H9 (cell line): ENCODE results near the gene CACNA1D. TPM values are rescaled to one million over a fixed set of nuclear protein-coding genes. Genes with fewer than 3 reads are reported as not detected.

Source experiments
- DNase-seq: peaks from one replicate; pipeline ENCODE4 v3.0.0-alpha.2; 2017
- H2AFZ ChIP-seq: one replicate; pipeline ENCODE4 v1.6.1; 2013; ENCODE audit warnings: mild to moderate bottlenecking, low read length, control low read depth, moderate library complexity
- H2AK5ac ChIP-seq: 2 replicates; pipeline ENCODE4 v1.6.1; 2013; ENCODE audit warnings: low read length, control low read depth, mixed read lengths; ENCODE audit not compliant: insufficient read length
- H2BK120ac ChIP-seq: one replicate; pipeline ENCODE4 v1.6.1; 2013; ENCODE audit warnings: low read depth, mild to moderate bottlenecking, low read length, control low read depth, inconsistent platforms; ENCODE audit not compliant: poor library complexity, severe bottlenecking
- H2BK12ac ChIP-seq: 2 replicates; pipeline ENCODE4 v1.6.1; 2013; ENCODE audit warnings: low read length, control low read depth, mixed read lengths, low read depth; ENCODE audit not compliant: insufficient read length
- H2BK15ac ChIP-seq: 2 replicates; pipeline ENCODE4 v1.6.1; 2013; ENCODE audit warnings: low read depth, low read length, control low read depth
- H2BK20ac ChIP-seq: one replicate; pipeline ENCODE4 v1.6.1; 2013; ENCODE audit warnings: low read depth, mild to moderate bottlenecking, low read length, control low read depth, inconsistent platforms; ENCODE audit not compliant: poor library complexity, severe bottlenecking
- H2BK5ac ChIP-seq: 2 replicates; pipeline ENCODE4 v1.6.1; 2013; ENCODE audit warnings: low read length, control low read depth, mixed read lengths; ENCODE audit not compliant: insufficient read length
- H3K14ac ChIP-seq: 2 replicates; pipeline ENCODE4 v1.6.1; 2013; ENCODE audit warnings: low read length, control low read depth; ENCODE audit not compliant: insufficient read depth
- H3K18ac ChIP-seq: 2 replicates; pipeline ENCODE4 v1.6.1; 2013; ENCODE audit warnings: low read depth, mild to moderate bottlenecking, mixed read lengths, low read length, control low read depth; ENCODE audit not compliant: insufficient read length
- H3K23ac ChIP-seq: 2 replicates; pipeline ENCODE4 v1.6.1; 2013; ENCODE audit warnings: low read length, control low read depth, mixed read lengths, low read depth; ENCODE audit not compliant: insufficient read length
- H3K23me2 ChIP-seq: 2 replicates; pipeline ENCODE4 v1.6.1; 2013; ENCODE audit warnings: low read depth, mild to moderate bottlenecking, mixed read lengths, low read length, control low read depth; ENCODE audit not compliant: insufficient read length, poor library complexity, severe bottlenecking
- H3K27ac ChIP-seq: 2 replicates; pipeline ENCODE4 v1.5.1; 2013; ENCODE audit warnings: low read length, control low read depth, mixed read lengths, low read depth; ENCODE audit not compliant: insufficient read length
- H3K27me3 ChIP-seq: 2 replicates; pipeline ENCODE4 v1.6.1; 2013; ENCODE audit warnings: low read length, control low read depth, inconsistent platforms; ENCODE audit not compliant: insufficient read depth
- H3K4ac ChIP-seq: 2 replicates; pipeline ENCODE4 v1.6.1; 2013; ENCODE audit warnings: low read depth, mild to moderate bottlenecking, control low read depth, inconsistent platforms, low read length, moderate library complexity
- H3K4me1 ChIP-seq: 2 replicates; pipeline ENCODE4 v1.6.1; 2013; ENCODE audit warnings: low read length, control low read depth, inconsistent platforms; ENCODE audit not compliant: insufficient read depth
- H3K4me2 ChIP-seq: 2 replicates; pipeline ENCODE4 v1.6.1; 2013; ENCODE audit warnings: low read length, control low read depth, mixed read lengths; ENCODE audit not compliant: insufficient read length, insufficient read depth
- H3K56ac ChIP-seq: 2 replicates; pipeline ENCODE4 v1.6.1; 2013; ENCODE audit warnings: low read depth, mild to moderate bottlenecking, mixed read lengths, low read length, control low read depth; ENCODE audit not compliant: insufficient read length
- H3K79me1 ChIP-seq: 2 replicates; pipeline ENCODE4 v1.6.1; 2013; ENCODE audit warnings: low read depth, mild to moderate bottlenecking, moderate library complexity, low read length, control low read depth, inconsistent platforms; ENCODE audit not compliant: insufficient read depth, poor library complexity, severe bottlenecking
- H3K79me2 ChIP-seq: 2 replicates; pipeline ENCODE4 v1.6.1; 2013; ENCODE audit warnings: low read length, control low read depth, inconsistent platforms; ENCODE audit not compliant: insufficient read depth
- H3K9ac ChIP-seq: 2 replicates; pipeline ENCODE4 v1.6.1; 2013; ENCODE audit warnings: low read length, control low read depth, mixed read lengths; ENCODE audit not compliant: insufficient read length; ENCODE audit errors: extremely low read depth
- H3K9me3 ChIP-seq: one replicate; pipeline ENCODE4 v1.6.1; 2013; ENCODE audit warnings: low read depth, low read length, inconsistent platforms; ENCODE audit not compliant: control insufficient read depth
- H3T11ph ChIP-seq: one replicate; pipeline ENCODE4 v1.6.1; 2013; ENCODE audit warnings: mild to moderate bottlenecking, low read length, control low read depth, inconsistent platforms
- H4K20me1 ChIP-seq: one replicate; pipeline ENCODE4 v1.6.1; 2013; ENCODE audit not compliant: control insufficient read depth, insufficient read length, insufficient read depth
- H4K5ac ChIP-seq: 2 replicates; pipeline ENCODE4 v1.6.1; 2013; ENCODE audit warnings: low read depth, mild to moderate bottlenecking, mixed read lengths, low read length, control low read depth; ENCODE audit not compliant: insufficient read length
- H4K8ac ChIP-seq: replicated peaks from 2 replicates; pipeline ENCODE4 v1.6.1; 2013; ENCODE audit warnings: low read length, control low read depth, mixed read lengths, low read depth; ENCODE audit not compliant: insufficient read length
- H4K91ac ChIP-seq: 2 replicates; pipeline ENCODE4 v1.6.1; 2013; ENCODE audit warnings: low read depth, mild to moderate bottlenecking, moderate library complexity, mixed read lengths, low read length, control low read depth; ENCODE audit not compliant: insufficient read length
- H3K27ac Mint-ChIP-seq, 3 experiments: 2 replicates in 2 of 3; 3 replicates in 1 of 3; pipeline ENCODE4 v1.8.0; 2020 to 2021; ENCODE audit warnings: mixed read lengths in 3 of 3, mild to moderate bottlenecking in 1 of 3, moderate library complexity in 1 of 3
- H3K27me3 Mint-ChIP-seq: 2 replicates; pipeline ENCODE4 v1.8.0; 2021; ENCODE audit warnings: low read depth, mild to moderate bottlenecking, moderate library complexity, mixed read lengths
- H3K36me3 Mint-ChIP-seq, 3 experiments: 2 replicates in 2 of 3; 3 replicates in 1 of 3; pipeline ENCODE4 v1.8.0; 2020 to 2021; ENCODE audit warnings: low read depth in 3 of 3, mixed read lengths in 3 of 3; ENCODE audit not compliant: insufficient read depth in 1 of 3
- H3K4me1 Mint-ChIP-seq, 2 experiments: 2 replicates each; pipeline ENCODE4 v1.8.0; 2020; ENCODE audit warnings: mixed read lengths in 2 of 2
- H3K4me3 Mint-ChIP-seq, 2 experiments: 2 replicates in 1 of 2; 3 replicates in 1 of 2; pipeline ENCODE4 v1.8.0; 2020 to 2021; ENCODE audit warnings: mild to moderate bottlenecking in 2 of 2, mixed read lengths in 2 of 2, moderate library complexity in 1 of 2
- H3K9me3 Mint-ChIP-seq, 2 experiments: 2 replicates in 1 of 2; 3 replicates in 1 of 2; pipeline ENCODE4 v1.8.0; 2020; ENCODE audit warnings: mild to moderate bottlenecking in 2 of 2, mixed read lengths in 2 of 2, moderate library complexity in 1 of 2
- CTCF ChIP-seq: fragments of 200-600 bp; sonication (generic); conservative IDR thresholded peaks from 3 replicates; pipeline ENCODE4 v1.8.0; 2021; ENCODE audit warnings: antibody characterized with exemption, mild to moderate bottlenecking
- WGBS: extraction: QIAGEN DNeasy Blood & Tissue Kit; methylation state at CpG from one replicate; pipeline ENCODE4 v1.1.7; 2013; ENCODE audit warnings: missing lambda C conversion rate, low lambda C conversion rate, mixed read lengths; ENCODE audit not compliant: insufficient read length; ENCODE audit errors: extremely low coverage; 5-methylcytosine and 5-hydroxymethylcytosine counted together
- total RNA-seq: library from RNA; stranded (reverse); gene quantifications from 2 replicates; pipeline ENCODE4 v1.2.1, GENCODE V29; 2021

CACNA1D gene
- total RNA-seq, 1 experiment from 2014 or later: 3.5 TPM

GRCh38 chr3:53613125-53613524, 118.7 kb downstream of the CACNA1D start:
- Mint-ChIP-seq H3K27me3 (peaks cover 6% of the 10 kb centered on the region; the same call in 1 of the 2 replicates), H3K36me3 (no peaks in the 10 kb centered on the region), H3K4me1 (peaks cover 14 to 17% of the 10 kb centered on the region in 2 experiments), H3K4me3 (no peak overlapping the region), H3K27ac (no peak overlapping the region), H3K9me3 (peaks cover 0 to 4% of the 10 kb centered on the region in 2 experiments; a peak in 3 of 5 replicates)
- Histone ChIP-seq H4K5ac (no peak overlapping the region), H2BK120ac (no peak overlapping the region), H4K91ac (no peak overlapping the region), H2AK5ac (no peak overlapping the region), H3K79me2 (no peaks in the 10 kb centered on the region), H3T11ph (no peak overlapping the region), H3K4me1 (no peaks in the 10 kb centered on the region), H3K56ac (no peak overlapping the region), H3K18ac (no peak overlapping the region), H2BK20ac (no peak overlapping the region), H2BK5ac (no peak overlapping the region), H3K9me3 (no peaks in the 10 kb centered on the region), H3K23ac (no peak overlapping the region), H3K27ac (no peak overlapping the region), H4K8ac (no peak overlapping the region), H3K9ac (no peak overlapping the region), H3K27me3 (no peaks in the 10 kb centered on the region), H2AFZ (no peak overlapping the region), H2BK15ac (no peak overlapping the region), H3K23me2 (no peaks in the 10 kb centered on the region), H3K4me2 (no peak overlapping the region), H2BK12ac (no peak overlapping the region), H3K79me1 (no peaks in the 10 kb centered on the region), H3K14ac (no peak overlapping the region), H3K4ac (no peak overlapping the region), H4K20me1 (no peaks in the 10 kb centered on the region)
- no peak for DNase-seq
- WGBS: no CpG with 5 or more reads among the region's 3 CpGs
- TF ChIP-seq CTCF: no peak
